Caco-2 (cell line): Measurements from ENCODE around the gene SP3. TPM values are rescaled to one million over a fixed set of nuclear protein-coding genes. Genes with fewer than 3 reads are reported as not detected.
A peak's percentile ranks its signal among the peaks of the same experiment; 100 is the strongest.

Source experiments
- BruUV-seq: library from RNA; stranded (reverse); fragments of 400-500 nt; replicated peaks from 2 replicates; lab custom pipeline; 2021; lab: Mats Ljungman, UMichigan
- CTCF ChIA-PET: fragments of 300-600 bp; sonication (Branson Sonifier 250); formaldehyde crosslinking; loops from one replicate; lab custom pipeline; 2022; ENCODE audit warnings: antibody characterized with exemption; lab: Charles Lee
- POLR2A ChIA-PET: fragments of 300-600 bp; sonication (Branson Sonifier 250); formaldehyde crosslinking; loops from one replicate; lab custom pipeline; 2022; ENCODE audit warnings: antibody characterized with exemption; lab: Charles Lee
- DNase-seq, 2 experiments: peaks; one replicate each; pipeline versions ENCODE4 v3.0.0 to v3.0.0-alpha.2; 2020 to 2022
- H3K27me3 ChIP-seq: replicated peaks from 2 replicates; pipeline ENCODE4 v1.6.0; 2011; ENCODE audit warnings: low read length; ENCODE audit not compliant: control insufficient read depth, insufficient read depth
- H3K36me3 ChIP-seq: 2 replicates; pipeline ENCODE4 v1.5.1; 2011; ENCODE audit warnings: low read length; ENCODE audit not compliant: control insufficient read depth, insufficient read depth
- H3K4me1 ChIP-seq: fragments of 250-450 bp; sonication (Bioruptor Pico); 2 replicates; pipeline ENCODE4 v1.5.1; 2020; ENCODE audit warnings: mild to moderate bottlenecking
- H3K4me3 ChIP-seq: 2 replicates; pipeline ENCODE4 v1.5.1; 2011; ENCODE audit warnings: low read depth, mild to moderate bottlenecking, control low read depth, low read length
- H3K9me3 ChIP-seq: fragments of 250-450 bp; sonication (Bioruptor Pico); 2 replicates; pipeline ENCODE4 v1.5.1; 2020; ENCODE audit warnings: mild to moderate bottlenecking, moderate library complexity
- H3K27ac Mint-ChIP-seq: one replicate; pipeline ENCODE4 v1.8.0; 2022; ENCODE audit warnings: mixed read lengths; ENCODE audit not compliant: unreplicated experiment
- H3K27me3 Mint-ChIP-seq: one replicate; pipeline ENCODE4 v1.8.0; 2022; ENCODE audit warnings: mixed read lengths; ENCODE audit not compliant: insufficient read depth, unreplicated experiment
- H3K36me3 Mint-ChIP-seq: one replicate; pipeline ENCODE4 v1.8.0; 2022; ENCODE audit warnings: mild to moderate bottlenecking, mixed read lengths; ENCODE audit not compliant: insufficient read depth, unreplicated experiment
- H3K4me1 Mint-ChIP-seq: one replicate; pipeline ENCODE4 v1.8.0; 2022; ENCODE audit warnings: low read depth, mixed read lengths; ENCODE audit not compliant: unreplicated experiment
- H3K4me3 Mint-ChIP-seq: one replicate; pipeline ENCODE4 v1.8.0; 2022; ENCODE audit warnings: mild to moderate bottlenecking, moderate library complexity, mixed read lengths; ENCODE audit not compliant: unreplicated experiment
- H3K9me3 Mint-ChIP-seq: one replicate; pipeline ENCODE4 v1.8.0; 2022; ENCODE audit warnings: mixed read lengths; ENCODE audit not compliant: unreplicated experiment
- intact Hi-C: fragments of 100-400 bp; cut with micrococcal nuclease; formaldehyde crosslinking; loops from one replicate; pipeline ENCODE4 v1.10.0; 2022; ENCODE audit not compliant: unreplicated experiment
- total RNA-seq: library from RNA; stranded (reverse); gene quantifications from 2 replicates; pipeline ENCODE4 v1.2.3, GENCODE V29; 2022
- TF ChIP-seq, protein P1 (sequence below), 2 experiments: fragments of 200-600 bp in 1 of 2; IDR thresholded peaks; 1 replicate in 1 of 2; 2 replicates in 1 of 2; pipeline versions ENCODE4 v1.5.1 to v1.8.0; 2011 to 2022; ENCODE audit warnings: antibody characterized with exemption in 1 of 2, control low read depth in 1 of 2, inconsistent platforms in 1 of 2, low read depth in 1 of 2, low read length in 1 of 2, mild to moderate bottlenecking in 1 of 2, moderate library complexity in 1 of 2; ENCODE audit not compliant: insufficient read depth in 1 of 2, severe bottlenecking in 1 of 2, unreplicated experiment in 1 of 2

SP3 gene
- total RNA-seq, 1 experiment from 2014 or later: 111 TPM

DNA sequence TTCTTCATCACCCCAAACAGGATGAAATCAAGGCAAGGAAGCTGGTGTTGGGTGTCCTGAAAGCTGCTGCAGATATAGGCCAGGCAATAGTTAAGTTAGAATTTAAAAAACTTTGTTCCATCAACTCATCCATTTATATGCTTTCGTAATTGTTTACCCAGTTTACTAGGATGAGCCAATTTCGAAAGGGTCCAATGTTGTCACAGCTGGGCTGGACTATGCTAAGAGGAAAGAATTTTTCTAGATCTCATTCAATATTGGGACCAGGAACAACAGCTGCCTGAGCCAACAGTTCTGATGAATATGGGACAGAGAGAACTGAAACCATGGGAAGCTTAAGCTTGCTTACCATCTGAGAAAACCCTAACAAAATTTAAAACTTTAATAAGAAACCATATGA is 21.6 kb upstream of the SP3 start:
- H3K4me1 Mint-ChIP-seq: peaks cover 40% of the 10 kb centered on the region
- H3K9me3 ChIP-seq: no peaks in the 10 kb centered on the region
- H3K27ac Mint-ChIP-seq: peak overlapping the region; percentile 23
- H3K9me3 Mint-ChIP-seq: no peaks in the 10 kb centered on the region
- TF ChIP-seq, protein P1, sequence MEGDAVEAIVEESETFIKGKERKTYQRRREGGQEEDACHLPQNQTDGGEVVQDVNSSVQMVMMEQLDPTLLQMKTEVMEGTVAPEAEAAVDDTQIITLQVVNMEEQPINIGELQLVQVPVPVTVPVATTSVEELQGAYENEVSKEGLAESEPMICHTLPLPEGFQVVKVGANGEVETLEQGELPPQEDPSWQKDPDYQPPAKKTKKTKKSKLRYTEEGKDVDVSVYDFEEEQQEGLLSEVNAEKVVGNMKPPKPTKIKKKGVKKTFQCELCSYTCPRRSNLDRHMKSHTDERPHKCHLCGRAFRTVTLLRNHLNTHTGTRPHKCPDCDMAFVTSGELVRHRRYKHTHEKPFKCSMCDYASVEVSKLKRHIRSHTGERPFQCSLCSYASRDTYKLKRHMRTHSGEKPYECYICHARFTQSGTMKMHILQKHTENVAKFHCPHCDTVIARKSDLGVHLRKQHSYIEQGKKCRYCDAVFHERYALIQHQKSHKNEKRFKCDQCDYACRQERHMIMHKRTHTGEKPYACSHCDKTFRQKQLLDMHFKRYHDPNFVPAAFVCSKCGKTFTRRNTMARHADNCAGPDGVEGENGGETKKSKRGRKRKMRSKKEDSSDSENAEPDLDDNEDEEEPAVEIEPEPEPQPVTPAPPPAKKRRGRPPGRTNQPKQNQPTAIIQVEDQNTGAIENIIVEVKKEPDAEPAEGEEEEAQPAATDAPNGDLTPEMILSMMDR (IDR thresholded peaks at IDR 0.05; ENCODE audit: insufficient read depth in 1 of 2, low read depth in 1 of 2, low read length in 1 of 2, severe bottlenecking in 1 of 2, unreplicated experiment in 1 of 2): no peak
- peaks cover 40% of the 10 kb centered on the region for H3K4me1 ChIP-seq
- ChIA-PET CTCF (interaction anchor here (0.9 kb wide), 1 partner anchor 17 kb away, joined by 3 read pairs; no protein-coding TSS in a partner anchor), POLR2A (interaction anchor here (1.4 kb wide), 2 partner anchors 16 to 21 kb away, joined by 4 read pairs; no protein-coding TSS in a partner anchor)
- no peaks in the 10 kb centered on the region for H3K27me3 ChIP-seq
- peaks cover 5% of the 10 kb centered on the region for H3K36me3 Mint-ChIP-seq
- no peak overlapping the region for H3K4me3 ChIP-seq
- no peaks in the 10 kb centered on the region for H3K36me3 ChIP-seq
- no TSS peak for BruUV-seq
- peak in 1 of 2 experiments; percentile 46 for DNase-seq
- intact Hi-C loops: loop anchor here (2.0 kb wide), 1 partner anchor 16 kb away; no protein-coding TSS in a partner anchor
- no peaks in the 10 kb centered on the region for H3K27me3 Mint-ChIP-seq
- H3K4me3 Mint-ChIP-seq: no peak overlapping the region

DNA sequence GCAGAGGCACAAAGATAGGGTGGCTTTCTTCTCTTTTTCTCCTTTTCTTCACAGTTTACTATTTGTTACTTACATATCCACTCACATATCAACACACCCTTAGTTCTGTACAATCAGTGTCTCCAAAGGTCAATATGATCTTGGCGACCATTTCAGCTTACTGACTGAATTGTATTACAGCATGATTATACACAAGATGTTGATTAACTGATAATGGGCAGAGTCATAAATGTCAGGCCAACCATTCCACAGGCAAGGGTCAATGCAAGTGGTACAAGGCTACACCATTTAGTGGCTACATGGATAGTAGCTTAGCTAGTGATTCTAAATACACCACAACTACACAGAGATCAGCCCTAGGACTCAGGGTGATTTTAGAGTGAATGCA is 20.4 kb upstream of the SP3 start:
- POLR2A ChIA-PET: interaction anchor here (1.4 kb wide), 2 partner anchors 15 to 20 kb away, joined by 4 read pairs; no protein-coding TSS in a partner anchor
- CTCF ChIA-PET: interaction anchor here (1.0 kb wide), 1 partner anchor 18 kb away, joined by 3 read pairs; no protein-coding TSS in a partner anchor
- intact Hi-C loops: loop anchor here (1.0 kb wide), 1 partner anchor 19 kb away; no protein-coding TSS in a partner anchor
- H3K4me3 Mint-ChIP-seq: peak overlapping the region; percentile 5
- Histone ChIP-seq H3K27me3 (no peaks in the 10 kb centered on the region), H3K4me1 (peaks cover 40% of the 10 kb centered on the region), H3K36me3 (no peaks in the 10 kb centered on the region), H3K4me3 (no peak overlapping the region), H3K9me3 (no peaks in the 10 kb centered on the region)
- TF ChIP-seq, protein P1 (IDR thresholded peaks at IDR 0.05; ENCODE audit: insufficient read depth in 1 of 2, low read depth in 1 of 2, low read length in 1 of 2, severe bottlenecking in 1 of 2, unreplicated experiment in 1 of 2): no peak
- peaks cover 5% of the 10 kb centered on the region for H3K36me3 Mint-ChIP-seq
- H3K27me3 Mint-ChIP-seq: no peaks in the 10 kb centered on the region
- peak overlapping the region; percentile 23 for H3K27ac Mint-ChIP-seq
- peaks cover 33% of the 10 kb centered on the region for H3K4me1 Mint-ChIP-seq
- no peaks in the 10 kb centered on the region for H3K9me3 Mint-ChIP-seq
- no peak for DNase-seq
- BruUV-seq: no TSS peak

DNA sequence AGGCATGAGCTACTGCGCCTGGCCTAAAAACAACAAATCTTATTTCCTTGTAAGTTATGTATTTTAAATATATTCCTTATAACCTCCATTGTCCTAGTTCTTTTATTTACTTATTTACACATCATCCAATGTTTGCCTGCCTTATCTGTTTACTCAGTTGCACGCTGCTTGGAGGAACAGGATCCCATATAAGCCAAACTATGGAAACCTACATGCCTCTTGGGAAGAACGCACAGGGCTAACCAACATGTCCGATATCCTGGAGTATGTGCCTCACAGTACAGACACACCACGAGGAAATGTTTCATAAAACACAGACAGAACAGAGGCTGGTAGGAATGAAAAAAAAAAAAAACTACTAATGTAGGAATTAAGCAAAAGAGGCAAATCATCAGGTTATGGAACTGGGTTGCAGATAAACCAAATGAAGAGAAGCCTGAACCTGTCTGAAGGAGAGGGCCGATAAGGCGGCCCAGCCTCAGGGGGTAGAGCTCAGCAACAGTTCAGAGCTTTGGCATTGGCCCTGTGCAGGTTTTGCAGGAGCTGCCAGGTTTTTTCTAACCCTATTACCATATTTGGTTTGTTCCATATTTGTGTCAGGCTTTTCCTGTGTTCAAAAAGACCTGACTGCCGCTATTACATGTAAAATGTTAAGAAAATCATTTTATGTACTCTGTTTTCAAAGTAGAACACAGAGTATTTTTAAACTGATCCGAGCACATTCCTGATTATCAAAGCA is 19.9 kb upstream of the SP3 start:
- Mint-ChIP-seq H3K27ac (peak overlapping the region; percentile 23), H3K9me3 (no peaks in the 10 kb centered on the region), H3K4me3 (peak overlapping the region; percentile 5), H3K4me1 (peaks cover 33% of the 10 kb centered on the region), H3K27me3 (no peaks in the 10 kb centered on the region), H3K36me3 (peaks cover 5% of the 10 kb centered on the region)
- no TSS peak for BruUV-seq
- Histone ChIP-seq H3K4me1 (peaks cover 40% of the 10 kb centered on the region), H3K27me3 (no peaks in the 10 kb centered on the region), H3K4me3 (no peak overlapping the region), H3K9me3 (no peaks in the 10 kb centered on the region), H3K36me3 (no peaks in the 10 kb centered on the region)
- CTCF ChIA-PET: interaction anchor here (1.0 kb wide), 1 partner anchor 18 kb away, joined by 3 read pairs; no protein-coding TSS in a partner anchor
- TF ChIP-seq, protein P1 (IDR thresholded peaks at IDR 0.05; ENCODE audit: insufficient read depth in 1 of 2, low read depth in 1 of 2, low read length in 1 of 2, severe bottlenecking in 1 of 2, unreplicated experiment in 1 of 2): no peak
- intact Hi-C loops: loop anchor here (1.0 kb wide), 1 partner anchor 19 kb away; no protein-coding TSS in a partner anchor
- no peak for DNase-seq
- POLR2A ChIA-PET: interaction anchor here (1.4 kb wide), 1 partner anchor 15 kb away, joined by 4 read pairs; no protein-coding TSS in a partner anchor
